H1 (cell line): ENCODE measurements around the gene RAVER2. TPM values are rescaled to one million over a fixed set of nuclear protein-coding genes. Genes with fewer than 3 reads are reported as not detected.

Experiments used
- RNF2 ChIP-seq: fragments of 200-900, 300-1000 bp; sonication (generic); IDR thresholded peaks from 2 replicates; pipeline ENCODE4 v1.7.1; 2016; ENCODE audit warnings: borderline replicate concordance, low read depth, mild to moderate bottlenecking, antibody characterized with exemption, low read length; ENCODE audit not compliant: poor library complexity, severe bottlenecking; ENCODE audit errors: missing control alignments
- SAP30 ChIP-seq: fragments of 300-600 bp; sonication (generic); IDR thresholded peaks from 2 replicates; pipeline ENCODE4 v1.7.1; 2012; ENCODE audit warnings: low read length, moderate library complexity, mild to moderate bottlenecking, inconsistent platforms; ENCODE audit not compliant: insufficient read depth, insufficient replicate concordance
- TAF7 ChIP-seq: optimal IDR thresholded peaks from 2 replicates; pipeline ENCODE3; 2011; ENCODE audit warnings: low read depth, mild to moderate bottlenecking, inconsistent platforms, low read length, moderate library complexity, borderline replicate concordance
- polyA plus RNA-seq, 7 experiments: library from polyadenylated mRNA; depleted of rRNA in 3 of 7; stranded (reverse) in 5 of 7; unstranded in 2 of 7; fragments of >200 nt in 5 of 7; fragments of 200-250 nt in 2 of 7; gene quantifications; 1 replicate in 5 of 7; 2 replicates in 1 of 7; 4 replicates in 1 of 7; pipeline versions ENCODE4 v1.2.1 to v1.2.3, GENCODE V29; 2011 to 2013; ENCODE audit warnings: missing spikeins in 2 of 7, mixed read lengths in 2 of 7
- total RNA-seq: library from RNA; stranded (reverse); fragmentation: NEBNext Ultra II Directional; extraction: Animal tissue kit (Norgen Biotek cat#: 25700); gene quantifications from 2 replicates; pipeline ENCODE4 v1.2.1, GENCODE V29; 2021

Gene RAVER2
- total and polyA plus RNA-seq, 2 of the 8 experiments (the other 6 are each of a cell fraction or from before 2014, with no cell fraction given) = 10.5 to 19.5 TPM

- TF ChIP-seq RNF2 (no peak), TAF7 (no peak), SAP30 (no peak)
Measured at GRCh38 chr1:64754173-64754572, 9.3 kb downstream of the RAVER2 start (continued).
